SK-N-MC (cell line): ENCODE results near the gene FOXF1.

Source experiments
- DNase-seq: peaks from one replicate; pipeline ENCODE4 v3.0.0-alpha.2; 2011; ENCODE audit warnings: low read depth, low spot score
- H3K27ac ChIP-seq: fragments of 200-600 bp; sonication (generic); 2 replicates; pipeline ENCODE4 v1.5.1; 2016; ENCODE audit warnings: mixed run types
- H3K36me3 ChIP-seq: fragments of 200-600 bp; sonication (generic); 2 replicates; pipeline ENCODE4 v1.6.1; 2017; ENCODE audit warnings: antibody characterized with exemption, low read length, mixed read lengths; ENCODE audit not compliant: insufficient read depth
- H3K4me3 ChIP-seq: fragments of 200-600 bp; sonication (generic); 2 replicates; pipeline ENCODE4 v1.5.1; 2016
- H3K9ac ChIP-seq: fragments of 200-600 bp; sonication (generic); 2 replicates; pipeline ENCODE4 v1.8.0; 2017; ENCODE audit warnings: mixed run types, mixed read lengths; ENCODE audit not compliant: insufficient read length
- H3K9me3 ChIP-seq: fragments of 200-600 bp; sonication (generic); 2 replicates; pipeline ENCODE4 v1.6.1; 2017; ENCODE audit warnings: low read depth, mild to moderate bottlenecking, antibody characterized with exemption, low read length, moderate library complexity, mixed read lengths
- EZH2 ChIP-seq: fragments of 200-600 bp; sonication (generic); IDR thresholded peaks from one replicate; pipeline ENCODE4 v1.6.1; 2017; ENCODE audit warnings: antibody characterized with exemption
- FOXP2 ChIP-seq: optimal IDR thresholded peaks from 2 replicates; pipeline ENCODE3; 2011; ENCODE audit warnings: mild to moderate bottlenecking, moderate library complexity; ENCODE audit not compliant: insufficient read depth; ENCODE audit errors: extremely low read length, control extremely low read depth
- POLR2AphosphoS5 ChIP-seq: IDR thresholded peaks from 2 replicates; pipeline ENCODE4 v1.6.1; 2012; ENCODE audit warnings: mild to moderate bottlenecking, low read depth, low read length, borderline replicate concordance

FOXF1 gene

GRCh38 chr16:86507173-86508027 is 2.9 kb upstream of the FOXF1 start:
- no peak overlapping the region for H3K9ac ChIP-seq
- no peak overlapping the region for H3K4me3 ChIP-seq
- TF ChIP-seq POLR2AphosphoS5 = no peak
- TF ChIP-seq FOXP2 = no peak
- no peak for TF ChIP-seq EZH2

GRCh38 chr16:86508028-86508946 is 2.0 kb upstream of the FOXF1 start:
- no peak overlapping the region for H3K27ac ChIP-seq
- H3K9ac ChIP-seq = no peak overlapping the region
- H3K4me3 ChIP-seq = no peak overlapping the region
- DNase-seq = no peak
- H3K36me3 ChIP-seq = no peaks in the 10 kb centered on the region
- TF ChIP-seq EZH2 = no peak
- no peak for TF ChIP-seq POLR2AphosphoS5
- no peak for TF ChIP-seq FOXP2
- H3K9me3 ChIP-seq = no peaks in the 10 kb centered on the region

More at GRCh38 chr16:86507173-86508027, 2.9 kb upstream of the FOXF1 start:
- H3K27ac ChIP-seq = no peak overlapping the region
- H3K36me3 ChIP-seq = no peaks in the 10 kb centered on the region
- DNase-seq = no peak
- H3K9me3 ChIP-seq = no peaks in the 10 kb centered on the region

- H3K27ac ChIP-seq = no peak overlapping the region
- no peaks in the 10 kb centered on the region for H3K9me3 ChIP-seq
- no peak overlapping the region for H3K4me3 ChIP-seq
- H3K9ac ChIP-seq = no peak overlapping the region
- H3K36me3 ChIP-seq = no peaks in the 10 kb centered on the region
- TF ChIP-seq FOXP2 = no peak
- TF ChIP-seq EZH2 = no peak
- DNase-seq = no peak
These were observed 1.2 kb upstream of the FOXF1 start for GRCh38 chr16:86508947-86509758.

DNA sequence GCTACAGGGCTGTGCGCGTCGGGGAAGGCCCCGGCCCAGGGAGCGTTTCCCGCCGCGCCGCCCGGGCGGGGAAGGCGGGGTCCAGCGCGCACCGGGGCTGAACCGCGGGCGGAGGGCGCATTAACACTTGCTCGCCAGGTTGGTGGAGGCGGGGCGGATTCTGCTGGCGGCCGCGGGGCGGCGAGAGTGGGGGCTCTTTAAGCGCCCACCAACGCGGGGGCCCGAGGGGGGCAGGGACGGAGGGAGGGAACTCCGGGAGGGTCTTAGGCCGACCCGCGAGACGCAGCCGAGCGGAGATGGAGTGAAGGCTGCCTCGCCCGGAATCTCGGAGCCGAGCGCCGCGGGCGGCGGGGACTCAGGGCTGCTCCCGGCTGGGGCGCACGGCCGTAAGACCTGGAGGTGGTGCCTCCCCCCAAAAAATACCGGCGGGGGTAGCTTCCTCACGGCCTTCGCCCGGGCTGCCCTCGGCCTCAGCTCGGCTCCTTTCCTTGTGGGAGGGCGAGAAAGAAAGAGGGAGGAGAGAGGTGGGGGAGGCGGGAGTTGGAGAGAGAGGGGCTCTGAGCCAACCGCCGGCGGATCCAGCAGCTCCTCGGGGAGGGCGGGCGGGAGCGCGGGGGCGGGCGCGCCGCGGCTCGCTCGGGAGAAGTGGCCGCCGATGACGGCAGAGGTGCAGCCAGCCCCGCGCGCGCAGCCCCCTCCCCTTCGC is 415 bp upstream of the FOXF1 start:
- TF ChIP-seq POLR2AphosphoS5 = no peak
- TF ChIP-seq FOXP2 = no peak
- no peak for TF ChIP-seq EZH2
- no peaks in the 10 kb centered on the region for H3K9me3 ChIP-seq
- H3K9ac ChIP-seq = no peak overlapping the region
- no peaks in the 10 kb centered on the region for H3K36me3 ChIP-seq
- H3K4me3 ChIP-seq = no peak overlapping the region
- no peak for DNase-seq
- H3K27ac ChIP-seq = no peak overlapping the region

DNA sequence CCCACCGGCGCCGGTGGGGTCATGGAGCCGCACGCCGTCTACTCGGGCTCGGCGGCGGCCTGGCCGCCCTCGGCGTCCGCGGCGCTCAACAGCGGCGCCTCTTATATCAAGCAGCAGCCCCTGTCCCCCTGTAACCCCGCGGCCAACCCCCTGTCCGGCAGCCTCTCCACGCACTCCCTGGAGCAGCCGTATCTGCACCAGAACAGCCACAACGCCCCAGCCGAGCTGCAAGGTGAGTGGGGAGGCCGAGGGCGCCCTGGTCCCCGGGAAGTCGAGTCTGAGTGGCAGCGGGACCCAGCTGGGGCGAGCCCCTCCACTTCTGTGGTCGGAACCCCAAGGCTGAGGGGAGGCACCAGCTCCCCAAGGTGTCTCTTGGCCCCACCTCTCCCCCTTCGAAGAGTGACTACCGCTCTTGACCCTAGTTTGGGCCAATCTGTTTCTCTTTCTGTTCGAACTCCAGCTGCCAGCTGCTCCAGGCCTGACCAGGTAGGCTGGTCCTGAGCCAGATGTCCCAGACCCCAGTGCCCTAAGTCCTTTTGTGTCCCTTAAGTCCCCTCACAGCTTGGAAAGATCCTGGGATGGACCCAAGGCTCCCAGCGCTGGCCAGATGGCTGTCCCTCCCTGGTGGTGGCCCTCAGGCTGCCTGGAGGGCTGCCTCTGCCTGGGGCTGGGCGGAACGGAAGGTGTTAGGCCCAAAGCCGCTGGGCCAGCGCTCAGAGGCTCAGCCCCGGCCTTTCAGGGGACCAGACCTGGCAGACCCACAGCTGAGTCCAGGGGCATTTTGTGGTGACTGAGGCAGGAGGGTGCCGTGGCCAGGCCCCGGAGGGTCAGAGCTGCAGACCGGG is 1.2 kb downstream of the FOXF1 start:
- Histone ChIP-seq H3K4me3 (no peak overlapping the region), H3K9ac (no peak overlapping the region), H3K36me3 (no peaks in the 10 kb centered on the region), H3K27ac (no peak overlapping the region), H3K9me3 (no peaks in the 10 kb centered on the region)
- DNase-seq = no peak
- TF ChIP-seq FOXP2 (no peak), POLR2AphosphoS5 (no peak), EZH2 (no peak)

DNA sequence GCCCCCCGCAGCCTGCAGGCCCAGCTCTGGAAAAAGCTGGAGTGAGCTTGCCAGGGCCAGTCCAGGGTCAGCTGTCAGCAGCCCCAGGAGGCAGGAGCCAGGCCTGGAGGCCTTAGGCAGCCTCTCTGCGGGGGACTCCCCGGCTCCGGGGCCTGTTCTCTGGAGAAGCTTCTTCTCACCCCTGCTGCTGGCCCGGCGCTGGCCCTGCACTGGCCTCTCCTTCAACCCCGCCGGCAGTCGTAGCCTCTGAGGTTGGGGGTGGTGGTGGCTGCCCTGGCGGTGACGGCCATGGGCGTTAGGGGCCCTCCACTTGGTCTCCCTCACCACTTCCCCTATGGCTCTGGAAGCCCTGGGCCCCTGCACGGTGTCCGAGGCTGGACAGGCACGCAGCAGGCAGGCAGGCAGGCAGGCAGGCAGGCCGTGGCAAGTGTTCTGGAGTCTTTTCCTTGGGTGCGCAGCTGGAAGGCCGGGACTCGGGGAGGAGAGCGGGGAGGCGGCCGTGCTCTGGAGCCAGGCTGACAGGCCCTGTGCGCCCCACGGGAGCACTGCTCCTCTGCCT is 2.1 kb downstream of the FOXF1 start:
- H3K4me3 ChIP-seq = no peak overlapping the region
- H3K9me3 ChIP-seq = no peaks in the 10 kb centered on the region
- no peak overlapping the region for H3K27ac ChIP-seq
- H3K36me3 ChIP-seq = no peaks in the 10 kb centered on the region
- DNase-seq = no peak
- TF ChIP-seq FOXP2 (no peak), EZH2 (no peak), POLR2AphosphoS5 (no peak)
- H3K9ac ChIP-seq = no peak overlapping the region
